ENCODE results near the gene ALX4.

- TF ChIP-seq POLR2A (IDR thresholded peaks at IDR 0.05; ENCODE audit: low read length) = no peak
- no peak for TF ChIP-seq GATA1 (IDR thresholded peaks at IDR 0.05; ENCODE audit: low read depth, low read length)
Measured at GRCh38 chr11:44344921-44345320, 35.0 kb upstream of the ALX4 start.

All from erythroblast (primary cell).